Gastroesophageal sphincter (tissue), 3 donors: ENCODE results near the gene DMBT1.

ENCODE experiments used
- CTCF ChIP-seq, 4 experiments: fragments of 200-600 bp in 2 of 4; fragments of 450-650 bp in 2 of 4; sonication (generic) in 1 of 4; IDR thresholded peaks; one replicate each; pipeline ENCODE4 v1.5.1; 2017 to 2019; ENCODE audit warnings: antibody characterized with exemption in 4 of 4, mild to moderate bottlenecking in 2 of 4, moderate library complexity in 2 of 4
- EP300 ChIP-seq: sonication (generic); formaldehyde crosslinking; IDR thresholded peaks from one replicate; pipeline ENCODE4 v1.6.1; 2017; ENCODE audit warnings: antibody characterized with exemption, mild to moderate bottlenecking
- POLR2A ChIP-seq, 2 donors: fragments of 450-650 bp; IDR thresholded peaks; one replicate each; pipeline ENCODE4 v1.6.1; 2017; ENCODE audit warnings: antibody characterized with exemption in 2 of 2, mild to moderate bottlenecking in 2 of 2, moderate library complexity in 1 of 2
- POLR2AphosphoS5 ChIP-seq: sonication (generic); formaldehyde crosslinking; IDR thresholded peaks from one replicate; pipeline ENCODE4 v1.6.1; 2017; ENCODE audit warnings: antibody characterized with exemption

GRCh38 chr10:122617476-122618270, 57.1 kb downstream of the DMBT1 start:
- TF ChIP-seq CTCF (IDR thresholded peaks at IDR 0.05) (no peak), EP300 (no peak), POLR2AphosphoS5 (no peak), POLR2A (IDR thresholded peaks at IDR 0.05) (no peak)
